Fibroblast of lung (primary cell): ENCODE measurements around the gene LITAF. TPM values are rescaled to one million over a fixed set of nuclear protein-coding genes. Genes with fewer than 3 reads are reported as not detected.

Source experiments
- DNase-seq, 2 donors: peaks; one replicate each; pipeline versions ENCODE4 v3.0.0 to v3.0.0-alpha.2; 2010; ENCODE audit warnings: low read depth in 2 of 2
- H2AFZ ChIP-seq: 2 replicates; pipeline ENCODE4 v1.5.1; 2012; ENCODE audit warnings: low read length, control low read depth, inconsistent platforms
- H3K27ac ChIP-seq: 2 replicates; pipeline ENCODE4 v1.5.1; 2011; ENCODE audit warnings: low read length, control low read depth; ENCODE audit not compliant: insufficient read depth
- H3K27me3 ChIP-seq: 2 replicates; pipeline ENCODE4 v1.5.1; 2011; ENCODE audit warnings: mild to moderate bottlenecking, low read length; ENCODE audit not compliant: control insufficient read depth, insufficient read depth
- H3K36me3 ChIP-seq: 2 replicates; pipeline ENCODE4 v1.5.1; 2011; ENCODE audit warnings: low read length; ENCODE audit not compliant: control insufficient read depth, insufficient read depth
- H3K4me1 ChIP-seq: 2 replicates; pipeline ENCODE4 v1.5.1; 2011; ENCODE audit warnings: low read length; ENCODE audit not compliant: control insufficient read depth, insufficient read depth; ENCODE audit errors: extremely low read depth
- H3K4me2 ChIP-seq: 2 replicates; pipeline ENCODE4 v1.5.1; 2011; ENCODE audit warnings: low read length, control low read depth; ENCODE audit not compliant: insufficient read depth; ENCODE audit errors: extremely low read depth
- H3K4me3 ChIP-seq, 4 experiments: fragments of 200-600 bp in 1 of 4; sonication (generic) in 1 of 4; replicated peaks in 1 of 4; 2 replicates each; pipeline ENCODE4 v1.5.1; 2011 to 2016; ENCODE audit warnings: low read length in 4 of 4, low read depth in 3 of 4, mild to moderate bottlenecking in 3 of 4, control low read depth in 2 of 4, inconsistent platforms in 1 of 4, mixed read lengths in 1 of 4; ENCODE audit not compliant: insufficient read depth in 1 of 4; ENCODE audit errors: control extremely low read depth in 1 of 4
- H3K79me2 ChIP-seq: 2 replicates; pipeline ENCODE4 v1.5.1; 2012; ENCODE audit warnings: mild to moderate bottlenecking, low read length, inconsistent platforms; ENCODE audit not compliant: control insufficient read depth, insufficient read depth
- H3K9ac ChIP-seq: 2 replicates; pipeline ENCODE4 v1.5.1; 2011; ENCODE audit warnings: mild to moderate bottlenecking, low read length, control low read depth; ENCODE audit not compliant: insufficient read depth
- H3K9me3 ChIP-seq: 2 replicates; pipeline ENCODE4 v1.5.1; 2012; ENCODE audit warnings: low read depth, low read length; ENCODE audit not compliant: control insufficient read depth, insufficient read depth
- H4K20me1 ChIP-seq: 2 replicates; pipeline ENCODE4 v1.5.1; 2011; ENCODE audit warnings: low read length; ENCODE audit not compliant: control insufficient read depth, insufficient read depth; ENCODE audit errors: extremely low read depth
- EZH2 ChIP-seq: IDR thresholded peaks from 2 replicates; pipeline ENCODE4 v1.5.1; 2012; ENCODE audit warnings: low read length, control low read depth, mild to moderate bottlenecking; ENCODE audit errors: missing control alignments
- polyA plus RNA-seq, 2 donors: library from polyadenylated mRNA; depleted of rRNA in 1 of 2; stranded (reverse) in 1 of 2; unstranded in 1 of 2; fragments of >200 nt; gene quantifications; 2 replicates each; pipeline ENCODE4 v1.2.1, GENCODE V29; 2011 to 2012; ENCODE audit warnings: missing spikeins in 1 of 2
- total RNA-seq: library from RNA; depleted of rRNA; stranded (reverse); fragments of >200 nt; gene quantifications from 2 replicates; pipeline ENCODE4 v1.2.1, GENCODE V29; 2014
- TF ChIP-seq, protein P1 (sequence below), 2 donors: IDR thresholded peaks in 1 of 2; conservative IDR thresholded peaks in 1 of 2; 1 replicate in 1 of 2; 2 replicates in 1 of 2; pipeline ENCODE4 v1.5.1; 2011 to 2012; ENCODE audit warnings: low read length in 2 of 2, control low read depth in 1 of 2, inconsistent platforms in 1 of 2, low read depth in 1 of 2, mild to moderate bottlenecking in 1 of 2

Gene LITAF
- total and polyA plus RNA-seq, 2 donors (not counting 1 experiment from before 2014, with no cell fraction given): 79.6 to 162 TPM

DNA sequence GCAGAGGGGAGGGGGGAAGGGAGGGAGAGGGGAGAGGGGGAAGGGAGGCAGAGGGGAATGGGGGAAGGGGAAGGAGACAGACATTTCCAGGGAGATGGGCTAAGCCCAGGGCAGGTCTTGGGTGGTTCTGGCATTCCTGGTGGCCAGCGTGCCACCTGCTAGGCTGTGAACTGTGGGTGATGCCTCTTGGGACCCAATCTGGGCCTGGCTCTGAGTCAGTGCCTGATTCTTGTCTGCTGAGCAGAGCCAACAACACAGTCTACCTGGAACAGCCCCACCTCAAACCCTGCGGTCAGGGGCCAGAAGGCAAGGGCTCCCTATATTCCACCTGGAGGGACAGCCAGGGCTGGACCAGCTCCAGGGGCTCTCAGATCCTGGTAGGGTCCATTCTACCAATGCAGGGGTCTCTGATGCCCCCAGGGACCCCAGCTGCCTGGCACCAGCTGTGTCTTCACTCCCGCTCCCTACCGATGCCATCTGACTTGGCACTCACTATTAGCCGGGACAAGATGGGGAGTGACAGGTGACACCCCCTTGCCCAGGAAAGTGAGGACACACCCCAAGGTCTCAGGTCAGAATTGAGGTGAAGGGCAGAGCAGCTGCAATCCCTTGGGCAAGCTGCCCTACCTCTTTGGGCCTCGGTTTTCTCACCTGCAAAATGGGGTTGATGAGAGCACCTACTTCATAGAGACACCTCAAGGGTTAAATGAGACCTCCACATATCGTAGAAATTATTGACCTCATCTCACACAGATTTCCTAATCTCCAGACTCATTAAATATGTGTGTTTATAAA is 87.2 kb downstream of the LITAF start:
- H3K4me3 ChIP-seq: no peak overlapping the region
- TF ChIP-seq, protein P1, sequence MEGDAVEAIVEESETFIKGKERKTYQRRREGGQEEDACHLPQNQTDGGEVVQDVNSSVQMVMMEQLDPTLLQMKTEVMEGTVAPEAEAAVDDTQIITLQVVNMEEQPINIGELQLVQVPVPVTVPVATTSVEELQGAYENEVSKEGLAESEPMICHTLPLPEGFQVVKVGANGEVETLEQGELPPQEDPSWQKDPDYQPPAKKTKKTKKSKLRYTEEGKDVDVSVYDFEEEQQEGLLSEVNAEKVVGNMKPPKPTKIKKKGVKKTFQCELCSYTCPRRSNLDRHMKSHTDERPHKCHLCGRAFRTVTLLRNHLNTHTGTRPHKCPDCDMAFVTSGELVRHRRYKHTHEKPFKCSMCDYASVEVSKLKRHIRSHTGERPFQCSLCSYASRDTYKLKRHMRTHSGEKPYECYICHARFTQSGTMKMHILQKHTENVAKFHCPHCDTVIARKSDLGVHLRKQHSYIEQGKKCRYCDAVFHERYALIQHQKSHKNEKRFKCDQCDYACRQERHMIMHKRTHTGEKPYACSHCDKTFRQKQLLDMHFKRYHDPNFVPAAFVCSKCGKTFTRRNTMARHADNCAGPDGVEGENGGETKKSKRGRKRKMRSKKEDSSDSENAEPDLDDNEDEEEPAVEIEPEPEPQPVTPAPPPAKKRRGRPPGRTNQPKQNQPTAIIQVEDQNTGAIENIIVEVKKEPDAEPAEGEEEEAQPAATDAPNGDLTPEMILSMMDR (conservative IDR thresholded peaks at IDR 0.05 in 1 of 2, IDR thresholded peaks at IDR 0.05 in 1 of 2; ENCODE audit: low read depth in 1 of 2, low read length in 2 of 2): no peak
- TF ChIP-seq EZH2: no peak
- H2AFZ ChIP-seq: no peak overlapping the region
- H4K20me1 ChIP-seq: no peaks in the 10 kb centered on the region
- DNase-seq: no peak
- H3K4me1 ChIP-seq: peaks cover 8% of the 10 kb centered on the region
- H3K4me2 ChIP-seq: no peak overlapping the region
- H3K79me2 ChIP-seq: no peaks in the 10 kb centered on the region
- no peaks in the 10 kb centered on the region for H3K9me3 ChIP-seq
- H3K27ac ChIP-seq: no peak overlapping the region
- H3K36me3 ChIP-seq: no peaks in the 10 kb centered on the region
- no peaks in the 10 kb centered on the region for H3K27me3 ChIP-seq
- no peak overlapping the region for H3K9ac ChIP-seq

DNA sequence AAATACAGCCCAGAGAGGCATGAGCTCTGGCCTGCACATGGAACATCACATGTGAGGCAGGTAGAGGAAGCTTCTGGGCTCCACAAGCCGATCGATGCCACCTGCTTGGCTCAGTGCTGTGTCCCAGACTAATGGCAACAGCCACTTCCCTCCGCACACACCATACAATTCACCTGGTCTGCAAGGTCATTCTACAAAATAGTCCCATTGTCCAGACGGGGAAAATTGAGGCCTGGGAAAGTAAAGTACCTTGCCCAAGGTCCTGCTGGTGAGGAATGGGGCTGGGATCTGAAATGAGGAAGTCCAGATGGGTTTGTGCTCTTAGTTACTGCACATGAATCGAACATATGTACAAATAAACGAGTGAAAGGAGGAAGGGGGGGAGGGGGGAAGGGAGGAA is 88.0 kb downstream of the LITAF start:
- Histone ChIP-seq H3K27ac (no peak overlapping the region), H3K79me2 (no peaks in the 10 kb centered on the region), H3K4me3 (no peak overlapping the region), H3K36me3 (no peaks in the 10 kb centered on the region), H3K4me1 (peaks cover 8% of the 10 kb centered on the region), H3K9me3 (no peaks in the 10 kb centered on the region), H2AFZ (no peak overlapping the region), H3K9ac (no peak overlapping the region), H3K4me2 (no peak overlapping the region), H3K27me3 (no peaks in the 10 kb centered on the region), H4K20me1 (no peaks in the 10 kb centered on the region)
- TF ChIP-seq EZH2: no peak
- TF ChIP-seq, protein P1 (conservative IDR thresholded peaks at IDR 0.05 in 1 of 2, IDR thresholded peaks at IDR 0.05 in 1 of 2; ENCODE audit: low read depth in 1 of 2, low read length in 2 of 2): no peak
- DNase-seq: no peak

DNA sequence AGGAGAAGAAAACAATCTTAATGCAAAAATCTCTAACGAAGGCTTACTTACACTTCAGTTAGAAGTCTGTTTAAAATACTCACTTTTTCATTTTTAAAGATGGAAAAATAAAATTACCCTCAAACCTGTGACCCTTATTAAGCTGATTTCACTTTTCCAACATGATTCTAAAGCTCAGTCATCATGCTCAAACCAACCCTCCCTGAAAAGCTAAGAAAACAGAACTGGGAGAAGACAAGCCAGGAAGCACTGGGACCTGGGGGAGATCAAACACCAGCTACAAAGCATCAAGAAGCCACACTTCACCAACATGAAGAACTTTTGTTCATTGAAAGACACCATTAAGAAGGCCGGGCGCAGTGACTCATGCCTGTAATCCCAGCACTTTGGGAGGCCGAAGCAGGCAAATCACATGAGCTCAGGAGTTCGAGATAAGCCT is 88.8 kb downstream of the LITAF start:
- no peaks in the 10 kb centered on the region for H3K9me3 ChIP-seq
- DNase-seq: peak; percentile 39 to 67
- no peaks in the 10 kb centered on the region for H3K27me3 ChIP-seq
- H3K4me1 ChIP-seq: peaks cover 8% of the 10 kb centered on the region
- H3K9ac ChIP-seq: no peak overlapping the region
- H3K36me3 ChIP-seq: no peaks in the 10 kb centered on the region
- TF ChIP-seq, protein P1 (conservative IDR thresholded peaks at IDR 0.05 in 1 of 2, IDR thresholded peaks at IDR 0.05 in 1 of 2; ENCODE audit: low read depth in 1 of 2, low read length in 2 of 2): no peak
- TF ChIP-seq EZH2: no peak
- no peak overlapping the region for H2AFZ ChIP-seq
- no peak overlapping the region for H3K4me3 ChIP-seq
- peak overlapping the region; percentile 33 for H3K27ac ChIP-seq
- H3K4me2 ChIP-seq: no peak overlapping the region
- H4K20me1 ChIP-seq: no peaks in the 10 kb centered on the region
- no peaks in the 10 kb centered on the region for H3K79me2 ChIP-seq

Other genes with a start within 250 kb of the LITAF start
- 1.8 and 6.8 TPM in 2 replicates for gene RMI2, start 241.5 kb downstream of the LITAF start, total RNA-seq
- 6.6 and 12.6 TPM in 2 replicates for gene RMI2, start 241.5 kb downstream of the LITAF start, polyA plus RNA-seq
- 19.3 and 24.9 TPM in 2 replicates for gene SNN, start 81.5 kb upstream of the LITAF start, total RNA-seq
- 17.5 and 19.8 TPM in 2 replicates for gene SNN, start 81.5 kb upstream of the LITAF start, polyA plus RNA-seq
- 16.9 and 26.8 TPM in 2 replicates for gene TXNDC11, start 155.9 kb upstream of the LITAF start, total RNA-seq
- 43.8 and 46.2 TPM in 2 replicates for gene TXNDC11, start 155.9 kb upstream of the LITAF start, polyA plus RNA-seq
- 37.5 and 52.8 TPM in 2 replicates for gene ZC3H7A, start 210.3 kb upstream of the LITAF start, total RNA-seq
- gene ZC3H7A, start 210.3 kb upstream of the LITAF start, polyA plus RNA-seq: 48.9 and 60.4 TPM in 2 replicates